Dermis microvascular lymphatic vessel endothelial cell (primary cell): ENCODE measurements around the gene CDC42SE1. TPM values are rescaled to one million over a fixed set of nuclear protein-coding genes. Genes with fewer than 3 reads are reported as not detected.
A peak's percentile ranks its signal among the peaks of the same experiment; 100 is the strongest.

Source experiments
- DNase-seq, 2 donors: peaks; one replicate each; pipeline versions ENCODE4 v3.0.0 to v3.0.0-alpha.2; 2010; ENCODE audit warnings: low read depth in 2 of 2
- total RNA-seq: library from RNA; depleted of rRNA; stranded (reverse); fragments of >200 nt; gene quantifications from 2 replicates; pipeline ENCODE4 v1.2.1, GENCODE V29; 2014

CDC42SE1 gene
- total RNA-seq, 1 donor from 2014 or later: 42.2 TPM

DNA sequence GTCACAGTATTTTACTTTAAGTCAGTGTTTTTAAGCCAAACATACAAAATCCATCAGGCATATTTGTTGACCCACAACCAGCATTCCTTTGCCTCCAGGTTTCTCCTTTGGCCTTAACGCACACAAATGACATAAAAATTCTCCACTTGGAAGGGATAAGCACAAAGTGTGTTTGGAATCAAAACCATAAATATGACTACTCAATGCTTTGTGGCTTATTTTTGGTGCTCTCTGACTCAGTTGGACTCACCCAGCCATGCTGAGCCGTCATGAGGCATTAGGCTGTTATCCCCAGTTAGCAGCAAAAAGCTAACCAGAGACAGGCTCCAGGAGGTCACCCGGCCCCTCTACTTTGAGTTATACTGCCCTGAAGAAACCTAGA lies 50.2 kb downstream of the CDC42SE1 start:
- no peak for DNase-seq

DNA sequence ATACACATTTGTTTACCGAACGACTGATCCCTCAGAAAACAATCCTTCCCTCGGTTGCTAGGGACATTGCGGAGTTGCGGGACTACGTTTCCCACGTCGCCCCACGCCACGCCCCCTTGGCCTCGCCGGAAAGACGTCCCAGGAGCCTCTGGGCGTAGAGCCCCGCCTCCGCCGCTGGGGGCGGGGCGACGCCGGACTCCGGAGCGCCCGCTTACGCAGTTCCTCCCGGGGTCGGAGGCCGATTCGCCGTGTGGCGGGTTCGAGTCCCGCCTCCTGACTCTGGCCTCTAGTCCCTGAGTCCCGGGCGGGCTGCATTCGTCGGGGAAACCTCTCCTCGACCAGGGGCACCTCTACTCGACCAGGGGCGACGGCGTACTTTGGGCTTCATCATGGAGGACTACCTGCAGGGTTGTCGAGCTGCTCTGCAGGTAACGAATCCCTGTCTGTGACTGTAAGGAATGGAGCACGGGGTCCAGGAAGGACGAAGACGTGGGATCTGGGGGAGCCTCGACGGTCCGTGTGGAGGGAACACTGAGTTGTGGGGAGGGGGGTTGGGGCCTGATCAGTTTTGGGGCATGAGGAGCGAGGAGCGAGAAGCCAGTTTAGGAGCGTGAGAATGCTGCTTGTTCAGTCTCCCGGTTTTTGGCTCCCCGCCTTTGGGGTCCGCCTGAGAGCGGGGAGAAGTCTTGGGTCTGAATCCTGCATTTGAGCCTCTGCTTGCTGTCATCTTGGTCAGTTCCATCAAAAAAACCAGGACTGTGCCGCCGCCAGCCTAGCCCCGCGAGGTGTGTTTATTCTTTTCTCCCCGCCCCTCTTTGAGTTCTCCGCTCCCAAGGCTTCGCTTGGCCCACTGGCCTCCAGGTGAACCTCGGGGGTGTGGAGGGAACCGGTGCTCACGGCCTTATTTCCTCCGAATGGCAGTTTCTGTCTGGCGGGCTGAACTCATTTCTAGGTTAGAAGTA lies 50.9 kb downstream of the CDC42SE1 start, which contains the start of gene PRUNE1:
Gene PRUNE1 (plus strand): TSS at position 206 of the 962 bp plus-strand sequence. CDS start 184 bp downstream, at position 390.
- DNase-seq: peak; percentile 98 to 99

DNA sequence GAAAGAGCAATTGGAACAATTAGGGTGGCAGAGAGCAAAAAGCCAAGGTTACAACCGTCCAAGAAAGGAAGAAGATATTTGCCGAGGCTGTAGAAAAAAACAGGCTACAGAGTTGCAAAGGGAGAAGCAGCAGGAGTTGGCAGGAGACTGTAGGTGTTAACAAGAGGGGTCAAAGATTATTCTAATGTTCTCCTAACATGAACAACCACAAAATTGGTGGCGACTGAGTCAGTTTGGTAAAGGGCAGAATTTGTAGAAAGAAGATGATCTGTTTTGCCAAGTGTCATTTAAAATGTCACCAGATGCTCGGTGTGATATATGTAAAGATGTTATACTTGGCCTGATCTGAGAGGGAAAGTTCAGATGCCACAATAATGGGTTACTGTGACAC lies 51.6 kb downstream of the CDC42SE1 start:
- DNase-seq: no peak

DNA sequence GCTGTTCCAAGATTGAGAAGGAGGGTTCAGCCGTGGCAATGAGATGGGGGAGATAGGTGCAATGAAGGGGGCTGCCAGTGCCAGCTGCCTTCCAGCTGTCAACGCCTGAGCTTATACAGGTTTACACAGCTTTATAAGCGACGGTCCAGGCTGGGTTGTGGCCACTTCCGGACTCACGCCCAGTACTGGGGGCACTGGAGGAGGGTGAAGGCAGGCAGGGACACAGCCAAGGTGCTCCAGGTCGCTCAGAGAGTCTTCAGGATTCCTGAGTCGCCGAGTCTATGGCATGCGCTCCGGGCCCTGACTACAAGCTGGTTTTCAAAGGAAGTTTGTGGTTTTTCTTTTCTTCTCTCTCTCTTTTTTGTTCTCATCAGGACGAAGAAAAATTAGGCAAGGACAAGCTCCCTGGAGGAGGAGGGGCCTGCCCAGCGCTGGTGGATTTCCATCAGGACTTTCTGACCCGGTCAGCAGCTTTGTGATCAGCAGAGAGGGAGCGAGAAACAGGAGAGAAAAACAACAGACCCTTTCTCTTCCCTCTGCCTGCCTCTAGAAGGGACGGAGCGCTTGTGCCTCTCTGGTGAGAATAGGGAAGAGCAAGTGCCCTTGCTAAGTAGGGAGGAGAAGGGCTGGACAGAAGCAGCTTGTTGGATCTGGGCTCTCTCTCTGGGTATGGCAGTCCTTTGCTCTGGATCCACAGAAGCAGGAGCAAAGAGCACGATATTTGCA lies 52.9 kb downstream of the CDC42SE1 start, which contains the start of gene MINDY1:
Gene MINDY1 (minus strand): TSS at position 576 of the 726 bp plus-strand sequence. CDS start 4,285 bp downstream, outside the sequence.
- peak; percentile 63 to 88 for DNase-seq

DNA sequence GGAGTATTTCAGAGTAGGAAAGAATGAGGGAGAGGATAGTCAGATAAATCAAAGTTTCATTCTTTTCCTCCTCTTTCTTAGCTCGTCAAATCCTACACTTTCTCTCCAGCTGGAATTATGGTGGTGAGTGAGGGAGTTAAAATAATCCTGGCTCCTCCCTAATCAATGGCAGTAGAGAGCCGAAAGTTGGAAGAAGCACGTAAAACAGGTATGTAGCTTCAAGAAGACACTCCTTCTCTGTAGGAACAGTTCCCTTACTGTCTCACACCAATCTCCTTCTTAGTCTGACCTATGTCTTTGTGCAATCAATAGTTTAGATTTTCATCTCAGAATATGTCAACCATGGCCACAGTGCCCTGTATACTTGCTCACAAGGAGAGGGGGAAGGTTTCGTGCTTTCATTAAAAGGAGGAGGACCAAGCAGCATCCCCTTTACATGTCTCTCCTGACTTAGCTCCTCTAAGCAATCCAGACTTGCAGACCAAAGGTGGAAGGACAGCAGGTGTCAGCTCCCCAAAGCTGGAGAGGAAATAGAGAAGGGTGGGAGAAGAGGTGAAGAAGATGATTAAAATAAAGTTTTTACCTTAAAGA lies 53.6 kb downstream of the CDC42SE1 start:
- DNase-seq: no peak

DNA sequence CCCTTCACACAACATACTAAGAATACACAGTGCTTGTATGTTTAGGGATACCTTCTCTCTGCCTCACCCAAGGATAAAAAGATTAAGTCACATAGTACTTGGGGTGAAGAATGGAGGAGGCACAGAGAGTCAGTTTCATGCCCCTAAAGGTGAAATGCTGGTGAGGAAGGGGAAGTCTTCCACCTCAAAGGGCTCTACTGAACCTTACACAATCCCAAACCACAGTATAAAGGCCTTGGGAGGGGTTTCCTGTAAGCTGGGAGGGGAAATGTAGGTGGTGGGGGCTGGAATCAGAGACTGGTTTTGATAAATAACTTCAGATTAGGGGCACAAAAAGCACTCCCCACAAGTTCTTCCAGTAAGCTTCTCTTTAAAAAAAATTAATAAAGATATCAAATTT lies 56.2 kb downstream of the CDC42SE1 start:
- no peak for DNase-seq

DNA sequence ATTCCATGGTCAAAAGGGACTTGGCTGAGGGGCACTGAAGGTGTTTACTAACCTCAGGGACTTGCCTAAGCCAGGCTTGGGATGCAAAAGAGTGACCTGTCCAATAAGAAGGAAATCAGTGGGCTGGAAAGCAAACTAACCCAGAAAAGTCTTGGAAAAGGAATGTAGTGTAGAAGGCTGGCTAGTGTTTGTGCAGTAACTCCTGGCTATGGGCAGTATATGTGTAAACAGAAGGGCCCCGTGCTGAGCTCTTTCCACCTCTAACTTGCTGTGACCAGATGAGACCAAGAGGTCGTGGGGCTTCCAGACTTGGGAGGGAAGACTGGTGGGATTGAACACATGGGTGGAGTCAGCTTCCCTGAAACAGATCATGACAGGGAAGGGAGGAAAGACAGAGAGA lies 56.8 kb downstream of the CDC42SE1 start:
- DNase-seq: no peak

DNA sequence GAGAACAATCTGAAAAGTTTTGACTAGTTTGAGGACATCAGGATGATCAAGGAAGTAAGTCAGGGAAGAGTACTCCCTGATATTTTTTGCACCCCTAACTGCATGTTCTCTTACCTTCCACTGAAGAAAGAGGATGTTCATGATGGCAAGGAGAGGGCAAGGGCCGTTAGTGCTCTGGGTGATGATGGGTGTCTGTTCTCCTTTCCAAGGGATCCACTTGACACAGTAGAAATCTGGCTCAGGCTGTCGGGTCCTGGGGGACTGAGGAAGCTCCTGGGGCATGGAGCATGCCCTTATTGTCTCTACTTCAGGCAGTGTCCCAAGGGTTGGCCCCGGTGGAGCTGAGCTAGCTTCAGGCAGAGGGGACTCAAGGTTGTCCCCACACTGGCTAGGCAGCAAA lies 57.4 kb downstream of the CDC42SE1 start:
- no peak for DNase-seq

DNA sequence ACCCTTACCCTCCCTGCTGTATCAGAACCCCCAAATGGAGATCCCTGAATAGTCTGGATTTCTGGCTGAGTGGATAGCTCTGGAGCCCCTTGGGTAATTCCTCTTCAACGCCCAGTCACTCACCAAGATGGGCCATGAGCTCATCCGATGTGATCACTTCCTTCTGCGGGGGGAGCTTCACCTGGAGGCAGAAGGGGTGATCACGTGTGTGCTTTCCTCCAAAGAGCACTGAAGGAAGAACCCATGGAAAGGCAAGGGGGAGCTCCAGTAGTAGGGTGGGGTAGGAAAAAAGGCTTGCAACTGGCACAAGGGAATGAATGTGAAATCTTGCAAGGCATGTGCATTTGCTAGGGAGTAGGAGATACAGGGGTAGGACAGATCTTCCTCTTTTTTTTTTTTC lies 57.8 kb downstream of the CDC42SE1 start:
- no peak for DNase-seq

Other genes starting within 250 kb of the CDC42SE1 start
- gene ARNT, start 183.0 kb downstream of the CDC42SE1 start, total RNA-seq: 16.0 and 19.6 TPM in 2 replicates
- gene CTXND2, start 172.5 kb downstream of the CDC42SE1 start, total RNA-seq: not detected in 2 replicates
- gene SETDB1, start 133.3 kb downstream of the CDC42SE1 start, total RNA-seq: 25.9 and 32.9 TPM in 2 replicates
- gene CERS2, start 84.8 kb downstream of the CDC42SE1 start, total RNA-seq: 64.7 and 92.7 TPM in 2 replicates
- gene ANXA9, start 77.3 kb downstream of the CDC42SE1 start, total RNA-seq: not detected in 2 replicates
- 9.0 and 9.5 TPM in 2 replicates for gene MINDY1, start 52.7 kb downstream of the CDC42SE1 start, total RNA-seq
- gene PRUNE1, start 51.2 kb downstream of the CDC42SE1 start, total RNA-seq: 4.0 and 8.0 TPM in 2 replicates
- gene BNIPL, start 23.0 kb downstream of the CDC42SE1 start, total RNA-seq: under 0.01 and 0.13 TPM in 2 replicates
- gene C1orf56, start 11.9 kb downstream of the CDC42SE1 start, total RNA-seq: 1.0 and 1.1 TPM in 2 replicates
- gene MLLT11, start 775 bp upstream of the CDC42SE1 start, total RNA-seq: 1.3 and 1.8 TPM in 2 replicates
- gene GABPB2, start 11.1 kb upstream of the CDC42SE1 start, total RNA-seq: 5.6 and 6.4 TPM in 2 replicates
- gene SEMA6C, start 87.0 kb upstream of the CDC42SE1 start, total RNA-seq: 3.1 and 6.2 TPM in 2 replicates
- gene TNFAIP8L2, start 97.0 kb upstream of the CDC42SE1 start, total RNA-seq: 0.13 TPM in 1 of 2 replicates, not detected in the other
- 3.2 and 3.5 TPM in 2 replicates for gene LYSMD1, start 106.3 kb upstream of the CDC42SE1 start, total RNA-seq
- 16.7 and 17.5 TPM in 2 replicates for gene SCNM1, start 106.5 kb upstream of the CDC42SE1 start, total RNA-seq
- 0.25 TPM in 1 of 2 replicates, not detected in the other for gene TMOD4, start 116.4 kb upstream of the CDC42SE1 start, total RNA-seq
- 40.8 and 42.1 TPM in 2 replicates for gene VPS72, start 130.6 kb upstream of the CDC42SE1 start, total RNA-seq
- gene PIP5K1A, start 138.9 kb upstream of the CDC42SE1 start, total RNA-seq: 32.6 and 44.3 TPM in 2 replicates
- gene PSMD4, start 195.1 kb upstream of the CDC42SE1 start, total RNA-seq: 192 and 200 TPM in 2 replicates
- gene ZNF687, start 222.7 kb upstream of the CDC42SE1 start, total RNA-seq: 5.8 and 9.7 TPM in 2 replicates